SK-MEL-5 (cell line): Measurements from ENCODE around the gene LIN7A. TPM values are rescaled to one million over a fixed set of nuclear protein-coding genes. Genes with fewer than 3 reads are reported as not detected.

Source experiments
- DNase-seq: peaks from one replicate; pipeline ENCODE4 v3.0.0-alpha.2; 2016; ENCODE audit warnings: low read depth, low spot score
- in situ Hi-C: cut with HindIII; loops from 2 replicates; pipeline ENCODE4 v1.10.0; 2016; ENCODE audit warnings: low sequenced_read_pairs, high pct_unique_total_duplicates, low pct_unique_long_range_greater_than_20kb
- total RNA-seq: library from RNA; depleted of rRNA; stranded (reverse); fragments of >200 nt; shearing (Covaris generic); gene quantifications from 2 replicates; pipeline ENCODE4 v1.2.3, GENCODE V29; 2014

Gene LIN7A
- total RNA-seq, 1 experiment from 2014 or later, result 0.26 TPM

- in situ Hi-C loops, result no loop called here
- DNase-seq, result no peak
Observed at GRCh38 chr12:80869264-80869663, 68.5 kb downstream of the LIN7A start.

- no peak for DNase-seq
- in situ Hi-C loops, result no loop called here
Observed at GRCh38 chr12:80868576-80868975, 69.2 kb downstream of the LIN7A start.

GRCh38 chr12:80867941-80868340, 69.8 kb downstream of the LIN7A start:
- no peak for DNase-seq
- in situ Hi-C loops, result no loop called here

DNA sequence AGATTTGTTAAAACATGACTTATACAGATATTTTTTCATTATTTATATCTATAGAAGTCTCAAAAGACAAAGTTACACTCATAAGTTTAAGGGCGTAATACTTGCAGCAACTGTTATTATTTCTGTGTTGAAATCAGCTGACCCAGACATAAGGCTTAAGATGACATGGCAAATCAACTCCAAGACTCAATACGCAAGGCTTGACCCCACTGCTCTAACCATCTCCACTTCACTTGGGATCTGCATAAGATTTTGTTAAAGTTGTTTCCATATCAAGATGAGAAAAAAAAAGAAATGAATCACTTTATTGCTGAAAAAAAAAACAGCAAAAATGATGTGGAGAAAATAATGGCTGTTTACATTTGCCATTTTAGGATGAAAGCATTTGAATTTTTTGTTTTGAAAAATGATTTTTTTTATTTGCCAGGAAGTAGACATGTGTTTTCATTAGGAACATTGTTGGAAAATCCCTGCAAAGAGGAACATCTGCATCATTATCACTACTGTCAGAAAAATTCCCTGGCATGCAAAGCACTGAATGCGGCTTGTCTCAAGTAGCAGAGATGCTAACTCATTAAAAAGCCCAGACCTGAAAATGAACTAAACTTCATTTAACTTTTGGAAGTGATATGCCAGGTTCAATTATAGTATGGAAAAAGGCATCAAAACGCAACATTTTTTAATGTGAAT, 73.5 kb downstream of the LIN7A start:
- no peak for DNase-seq
- in situ Hi-C loops, result no loop called here

DNA sequence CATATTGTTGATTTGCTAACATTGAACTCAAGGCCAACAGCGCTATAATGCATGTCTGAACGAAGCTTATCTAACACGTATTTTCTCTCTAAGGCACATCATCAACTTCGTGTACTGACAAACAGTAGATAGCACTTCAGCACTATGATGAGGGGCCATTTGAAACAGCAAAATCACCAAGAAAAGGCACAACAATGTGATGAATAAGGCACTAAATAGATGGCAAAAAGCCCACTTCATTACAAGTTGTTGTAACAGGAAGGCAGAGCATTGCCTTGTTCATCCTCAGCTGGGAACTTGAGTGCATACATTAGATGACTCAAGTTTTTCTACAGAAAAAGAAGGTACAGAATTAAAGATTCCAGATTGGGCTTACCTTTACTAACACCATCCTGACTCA, 75.2 kb downstream of the LIN7A start:
- DNase-seq, result no peak
- in situ Hi-C loops, result no loop called here

- in situ Hi-C loops, result no loop called here
- DNase-seq, result no peak
Observed at GRCh38 chr12:80861641-80862378, 75.9 kb downstream of the LIN7A start.

GRCh38 chr12:80860928-80861327, 76.8 kb downstream of the LIN7A start:
- in situ Hi-C loops, result no loop called here
- DNase-seq, result no peak

DNA sequence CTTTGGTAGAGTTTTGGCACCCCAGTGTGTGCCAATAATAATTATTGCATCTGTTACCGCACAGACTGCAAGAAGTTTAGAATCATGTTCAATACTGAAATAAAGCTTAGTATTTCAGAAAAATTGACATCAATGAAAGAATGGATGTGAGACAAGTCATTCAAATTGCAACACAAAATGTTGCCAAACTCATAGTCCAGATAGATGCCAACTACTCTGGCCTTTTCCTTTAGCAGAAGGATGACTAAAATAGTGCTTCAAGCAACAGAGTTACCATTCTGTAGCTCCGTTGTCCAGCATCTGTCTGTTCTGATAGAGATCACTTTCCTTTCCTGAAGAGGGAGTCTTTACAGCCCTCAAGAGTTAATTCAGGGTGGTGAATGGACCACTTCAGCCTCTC, 77.5 kb downstream of the LIN7A start:
- in situ Hi-C loops, result no loop called here
- DNase-seq, result no peak

DNA sequence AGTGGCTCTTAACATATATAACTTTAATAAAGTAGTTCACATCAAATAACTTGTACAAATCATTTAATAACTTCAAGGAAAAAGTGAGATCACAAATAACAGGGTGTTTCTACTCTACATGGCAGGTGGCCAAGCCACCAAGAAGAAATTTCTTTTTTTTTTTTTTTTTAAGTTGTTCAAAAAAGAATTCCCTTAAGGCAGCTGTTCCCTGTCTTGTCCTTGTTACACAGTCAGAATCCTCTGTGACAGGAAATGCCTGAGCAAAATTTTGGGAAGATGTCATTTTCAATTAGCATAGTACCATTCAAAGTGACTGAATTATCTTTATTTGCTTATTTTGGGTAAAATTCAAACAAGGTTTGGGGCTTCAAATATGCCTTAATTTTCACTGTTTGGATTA, 79.4 kb downstream of the LIN7A start:
- DNase-seq, result no peak
- in situ Hi-C loops, result no loop called here

GRCh38 chr12:80857311-80857710, 80.4 kb downstream of the LIN7A start:
- in situ Hi-C loops, result no loop called here
- no peak for DNase-seq

DNA sequence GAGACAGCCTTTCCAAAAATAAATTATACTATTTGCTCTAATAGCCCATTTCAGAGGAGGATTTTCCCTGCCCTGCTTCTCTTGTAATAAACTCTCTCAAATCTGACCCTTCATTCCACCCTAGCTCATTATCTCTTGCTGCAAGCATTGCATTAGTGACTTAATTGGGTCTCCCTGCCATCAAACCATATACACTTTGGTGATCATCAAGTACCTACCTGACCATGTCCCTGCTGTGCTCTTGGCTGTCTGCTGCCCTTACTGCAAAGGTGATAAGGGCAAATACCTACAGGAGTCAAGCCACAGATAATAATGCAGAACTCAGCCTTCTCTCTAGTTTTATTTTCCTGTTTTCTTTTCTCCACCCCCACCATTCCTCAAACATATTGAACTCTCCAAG, 88.4 kb downstream of the LIN7A start:
- no peak for DNase-seq
- in situ Hi-C loops, result no loop called here

- in situ Hi-C loops, result no loop called here
- DNase-seq, result no peak
Observed at GRCh38 chr12:80848858-80849257, 88.9 kb downstream of the LIN7A start.

DNA sequence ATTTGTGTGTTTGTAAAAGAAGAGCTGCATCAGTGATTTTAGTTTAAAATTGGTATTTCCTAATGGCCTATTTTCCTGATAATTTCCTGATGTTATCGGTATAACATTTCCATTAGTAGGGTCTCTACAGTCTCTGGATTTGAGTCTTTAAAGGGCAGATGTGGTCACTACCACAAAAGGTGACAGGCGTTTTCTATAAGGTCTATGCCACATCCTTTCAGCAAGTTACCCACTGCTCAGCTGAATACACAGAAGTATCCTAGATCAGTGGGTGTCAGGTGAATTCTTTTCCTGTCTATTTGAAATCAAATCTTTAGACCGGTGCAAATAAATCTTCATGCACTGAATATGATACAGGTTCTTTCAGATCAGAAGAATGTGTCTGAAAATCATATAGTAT, 90.2 kb downstream of the LIN7A start:
- in situ Hi-C loops, result no loop called here
- DNase-seq, result no peak

GRCh38 chr12:80846952-80847351, 90.8 kb downstream of the LIN7A start:
- in situ Hi-C loops, result no loop called here

DNA sequence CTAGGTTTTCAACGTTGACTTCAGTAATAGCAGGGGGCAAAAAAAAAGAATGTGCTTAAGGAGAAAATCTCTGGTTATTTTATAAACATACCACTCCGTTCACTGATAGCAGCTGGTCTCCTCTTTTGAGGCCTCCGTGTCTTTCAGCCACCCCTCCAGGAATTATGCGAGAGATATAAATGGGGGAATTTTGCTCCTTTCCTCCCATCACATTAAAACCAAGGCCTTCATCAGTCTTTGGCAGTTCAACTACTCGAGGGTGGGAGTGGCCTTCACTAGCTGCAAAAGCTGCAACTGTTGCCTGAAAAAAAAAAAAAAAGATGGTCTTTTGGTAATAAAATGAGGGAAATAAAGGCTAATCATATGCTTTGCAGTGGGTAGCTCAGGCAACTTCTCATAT, 92.1 kb downstream of the LIN7A start:
- no peak for DNase-seq
- in situ Hi-C loops, result no loop called here

More at GRCh38 chr12:80846952-80847351, 90.8 kb downstream of the LIN7A start:
- no peak for DNase-seq

DNA sequence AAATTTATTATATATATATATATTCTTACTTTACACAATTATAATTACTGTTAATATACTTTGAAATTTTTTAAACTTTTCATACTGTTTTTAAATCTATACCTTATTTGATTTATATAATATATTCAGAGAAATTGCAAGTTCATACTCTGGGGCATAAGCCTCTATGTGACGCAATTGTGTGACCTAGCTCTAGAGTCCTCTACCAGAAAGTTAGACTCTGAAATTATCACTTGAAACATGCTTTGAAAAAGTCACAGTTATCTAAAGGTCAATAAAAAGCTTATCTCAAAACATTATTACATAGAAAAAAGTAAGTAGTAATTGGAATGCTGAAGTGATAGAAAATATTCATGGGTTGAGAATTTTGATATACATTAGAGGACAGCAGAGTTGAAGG, 93.8 kb downstream of the LIN7A start:
- DNase-seq, result no peak
- in situ Hi-C loops, result no loop called here

DNA sequence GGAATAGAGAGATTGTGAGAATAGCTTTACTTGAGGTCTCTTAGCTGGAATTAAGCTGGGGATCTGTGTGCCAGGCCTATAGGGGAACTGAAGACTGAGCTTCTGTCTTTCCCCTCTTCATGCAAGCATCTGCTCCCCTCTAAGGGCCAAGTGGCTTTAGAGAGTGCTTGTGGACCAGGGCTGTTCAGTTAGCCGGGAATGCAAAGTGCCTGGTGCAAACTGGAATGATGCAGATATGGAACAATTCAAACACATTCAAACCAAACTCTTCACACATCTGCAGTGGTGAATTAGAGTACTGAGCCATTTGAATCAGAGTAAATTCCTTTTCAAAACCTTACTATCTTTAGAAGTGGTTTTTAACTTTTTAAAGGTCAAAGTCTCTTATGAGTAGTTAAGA, 99.0 kb downstream of the LIN7A start:
- in situ Hi-C loops, result no loop called here
- no peak for DNase-seq

DNA sequence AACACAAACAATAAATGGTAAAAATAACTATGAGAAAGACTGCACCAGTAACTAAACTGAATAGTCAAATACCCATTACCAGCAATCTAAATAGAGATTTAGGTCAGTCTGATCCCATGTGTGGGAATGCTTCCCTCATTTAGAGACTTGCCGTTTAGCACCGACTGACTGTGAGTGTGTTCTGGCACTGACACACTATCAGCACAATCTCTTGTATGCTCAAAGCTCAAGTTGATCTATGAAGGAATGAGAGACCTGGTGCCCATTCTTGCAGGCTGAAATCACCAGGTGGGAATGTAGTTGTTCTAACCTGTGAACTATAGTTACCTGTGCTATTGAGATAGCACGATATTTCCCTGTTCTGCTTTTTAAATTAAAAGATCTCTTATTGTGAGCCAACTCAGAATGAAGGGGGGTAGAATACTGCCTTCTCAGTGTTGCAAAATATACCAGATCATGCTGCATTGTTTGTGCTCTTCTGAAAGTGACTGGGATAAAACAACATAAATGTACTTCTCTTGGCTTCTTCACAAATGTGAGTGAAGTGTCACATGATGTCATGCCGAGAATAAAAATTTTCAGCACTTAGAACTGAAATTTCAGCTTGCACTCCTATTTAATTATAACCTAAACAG, 99.6 kb downstream of the LIN7A start:
- no peak for DNase-seq
- in situ Hi-C loops, result no loop called here
